Right lobe of liver (tissue), 4 donors: ENCODE measurements around the gene GOLGA3.

Source experiments
- POLR2A ChIP-seq: fragments of 450-650 bp; IDR thresholded peaks from one replicate; pipeline ENCODE4 v1.6.1; 2017; ENCODE audit warnings: antibody characterized with exemption, mild to moderate bottlenecking
- TF ChIP-seq, protein P1 (sequence below), 4 donors: fragments of 200-600 bp in 3 of 4; fragments of 450-650 bp in 1 of 4; IDR thresholded peaks; one replicate each; pipeline versions ENCODE4 v1.5.1 to v1.8.0; 2016 to 2022; ENCODE audit warnings: antibody characterized with exemption in 4 of 4, mild to moderate bottlenecking in 2 of 4
- donor health status: DM: no; HTN: no; CAD: no.
- donor health status: DM: no; HTN: no; CAD: no.
- donor health status: DM: no; HTN: yes; CAD: no.

GRCh38 chr12:132801741-132802140 lies 26.9 kb downstream of the GOLGA3 start:
- TF ChIP-seq, protein P1, sequence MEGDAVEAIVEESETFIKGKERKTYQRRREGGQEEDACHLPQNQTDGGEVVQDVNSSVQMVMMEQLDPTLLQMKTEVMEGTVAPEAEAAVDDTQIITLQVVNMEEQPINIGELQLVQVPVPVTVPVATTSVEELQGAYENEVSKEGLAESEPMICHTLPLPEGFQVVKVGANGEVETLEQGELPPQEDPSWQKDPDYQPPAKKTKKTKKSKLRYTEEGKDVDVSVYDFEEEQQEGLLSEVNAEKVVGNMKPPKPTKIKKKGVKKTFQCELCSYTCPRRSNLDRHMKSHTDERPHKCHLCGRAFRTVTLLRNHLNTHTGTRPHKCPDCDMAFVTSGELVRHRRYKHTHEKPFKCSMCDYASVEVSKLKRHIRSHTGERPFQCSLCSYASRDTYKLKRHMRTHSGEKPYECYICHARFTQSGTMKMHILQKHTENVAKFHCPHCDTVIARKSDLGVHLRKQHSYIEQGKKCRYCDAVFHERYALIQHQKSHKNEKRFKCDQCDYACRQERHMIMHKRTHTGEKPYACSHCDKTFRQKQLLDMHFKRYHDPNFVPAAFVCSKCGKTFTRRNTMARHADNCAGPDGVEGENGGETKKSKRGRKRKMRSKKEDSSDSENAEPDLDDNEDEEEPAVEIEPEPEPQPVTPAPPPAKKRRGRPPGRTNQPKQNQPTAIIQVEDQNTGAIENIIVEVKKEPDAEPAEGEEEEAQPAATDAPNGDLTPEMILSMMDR (IDR thresholded peaks at IDR 0.05), result no peak
- TF ChIP-seq POLR2A, result no peak
